Activated T-helper 2 cell treated with anti-CD3 and anti-CD28 coated beads, Interferon-gamma antibody, Interleukin-2, Interleukin-4, amounts not matched to agents 10 μg/mL and 5 μg/mL and 100 μg/mL, durations not matched to agents 14 hours and 24 hours and 36 hours (primary cell): ENCODE data around the gene TXNRD2. TPM values are rescaled to one million over a fixed set of nuclear protein-coding genes. Genes with fewer than 3 reads are reported as not detected.
A peak's percentile ranks its signal among the peaks of the same experiment; 100 is the strongest.

Experiments
- DNase-seq: peaks from one replicate; pipeline ENCODE4 v3.0.0; 2021; ENCODE audit warnings: low spot score
- H3K27ac Mint-ChIP-seq: one replicate; pipeline ENCODE4 v1.8.0; 2021; ENCODE audit warnings: mixed read lengths
- H3K27me3 Mint-ChIP-seq: one replicate; pipeline ENCODE4 v1.8.0; 2021; ENCODE audit warnings: low read depth, mixed read lengths
- H3K36me3 Mint-ChIP-seq: one replicate; pipeline ENCODE4 v1.8.0; 2021; ENCODE audit warnings: low read depth, mixed read lengths
- H3K4me1 Mint-ChIP-seq: one replicate; pipeline ENCODE4 v1.8.0; 2021; ENCODE audit warnings: low read depth, mixed read lengths
- H3K4me3 Mint-ChIP-seq: one replicate; pipeline ENCODE4 v1.8.0; 2021; ENCODE audit warnings: low read depth, mild to moderate bottlenecking, moderate library complexity, mixed read lengths
- H3K9me3 Mint-ChIP-seq: one replicate; pipeline ENCODE4 v1.8.0; 2021; ENCODE audit warnings: mixed read lengths
- intact Hi-C: fragments of 100-400 bp; cut with micrococcal nuclease; formaldehyde crosslinking; loops from one replicate; pipeline ENCODE4 v1.15.1; 2023
- total RNA-seq: library from RNA; stranded (reverse); gene quantifications from 2 replicates; pipeline ENCODE4 v1.2.3, GENCODE V29; 2022

Gene TXNRD2
- total RNA-seq, 1 donor from 2014 or later = 19.9 TPM

DNA sequence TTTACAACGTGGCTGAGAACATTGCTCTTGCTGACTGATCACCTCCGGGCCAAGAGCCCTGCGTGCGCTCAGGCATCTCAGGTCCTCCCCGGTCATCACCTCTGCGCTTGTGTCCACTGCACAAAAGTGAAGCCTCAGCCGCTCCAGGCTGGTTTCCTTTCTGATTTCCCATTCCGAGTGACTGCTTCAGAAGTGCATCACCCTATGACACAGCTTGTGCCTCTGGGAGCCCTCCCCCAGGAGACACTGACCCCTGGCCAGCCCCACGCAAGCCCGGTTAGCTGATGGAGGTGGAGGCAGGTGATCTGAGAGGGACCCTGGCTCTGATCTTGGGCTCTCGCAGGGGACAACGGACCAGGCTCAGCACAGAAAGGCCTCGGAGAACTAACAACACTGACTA, 48.7 kb downstream of the TXNRD2 start:
- no peaks in the 10 kb centered on the region for H3K27me3 Mint-ChIP-seq
- H3K36me3 Mint-ChIP-seq = peaks cover 11% of the 10 kb centered on the region
- no peaks in the 10 kb centered on the region for H3K9me3 Mint-ChIP-seq
- no peak overlapping the region for H3K4me3 Mint-ChIP-seq
- intact Hi-C loops = loop anchor here (1.0 kb wide), 1 partner anchor 39 kb away; the partner anchor contains the start of genes GNB1L and RTL10
- peaks cover 30% of the 10 kb centered on the region for H3K4me1 Mint-ChIP-seq
- no peak for DNase-seq
- H3K27ac Mint-ChIP-seq = peak overlapping the region; percentile 63

DNA sequence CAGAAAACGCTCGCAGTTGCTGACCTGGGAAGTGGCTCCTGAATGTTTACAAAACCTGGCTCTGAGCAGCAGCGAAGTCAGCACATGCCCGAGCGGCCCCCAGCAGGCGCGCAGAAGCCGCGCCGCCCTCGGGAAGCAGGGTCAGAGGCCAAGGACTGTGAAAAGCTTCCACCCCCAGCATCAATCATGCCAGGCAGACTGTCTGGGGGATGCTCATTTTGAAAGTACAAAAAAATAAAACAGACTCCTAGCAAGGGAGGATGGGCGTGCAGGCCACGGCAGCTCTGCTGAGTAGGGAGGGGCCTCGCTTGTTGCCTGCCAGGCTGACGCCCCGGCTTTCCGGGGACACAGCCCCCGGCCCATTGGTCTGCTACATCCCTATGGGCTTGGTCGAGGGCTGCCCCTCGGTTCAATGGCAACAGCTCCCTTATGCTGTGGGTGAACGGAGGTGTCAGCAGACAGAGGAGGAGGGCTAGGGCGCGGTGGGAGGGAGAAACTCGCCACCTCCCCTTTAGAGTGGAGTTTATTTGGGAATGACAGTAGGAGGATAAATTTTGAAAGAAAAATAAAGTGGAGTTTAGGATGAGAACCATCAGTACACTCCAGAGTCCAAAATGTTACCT, 49.2 kb downstream of the TXNRD2 start:
- H3K9me3 Mint-ChIP-seq = no peaks in the 10 kb centered on the region
- intact Hi-C loops = loop anchor here (1.0 kb wide), 1 partner anchor 38 kb away; the partner anchor contains the start of genes GNB1L and RTL10
- H3K27me3 Mint-ChIP-seq = no peaks in the 10 kb centered on the region
- peaks cover 30% of the 10 kb centered on the region for H3K4me1 Mint-ChIP-seq
- peak overlapping the region; percentile 66 for H3K4me3 Mint-ChIP-seq
- H3K36me3 Mint-ChIP-seq = peaks cover 11% of the 10 kb centered on the region
- DNase-seq = peak; percentile 30
- H3K27ac Mint-ChIP-seq = peak overlapping the region; percentile 81

DNA sequence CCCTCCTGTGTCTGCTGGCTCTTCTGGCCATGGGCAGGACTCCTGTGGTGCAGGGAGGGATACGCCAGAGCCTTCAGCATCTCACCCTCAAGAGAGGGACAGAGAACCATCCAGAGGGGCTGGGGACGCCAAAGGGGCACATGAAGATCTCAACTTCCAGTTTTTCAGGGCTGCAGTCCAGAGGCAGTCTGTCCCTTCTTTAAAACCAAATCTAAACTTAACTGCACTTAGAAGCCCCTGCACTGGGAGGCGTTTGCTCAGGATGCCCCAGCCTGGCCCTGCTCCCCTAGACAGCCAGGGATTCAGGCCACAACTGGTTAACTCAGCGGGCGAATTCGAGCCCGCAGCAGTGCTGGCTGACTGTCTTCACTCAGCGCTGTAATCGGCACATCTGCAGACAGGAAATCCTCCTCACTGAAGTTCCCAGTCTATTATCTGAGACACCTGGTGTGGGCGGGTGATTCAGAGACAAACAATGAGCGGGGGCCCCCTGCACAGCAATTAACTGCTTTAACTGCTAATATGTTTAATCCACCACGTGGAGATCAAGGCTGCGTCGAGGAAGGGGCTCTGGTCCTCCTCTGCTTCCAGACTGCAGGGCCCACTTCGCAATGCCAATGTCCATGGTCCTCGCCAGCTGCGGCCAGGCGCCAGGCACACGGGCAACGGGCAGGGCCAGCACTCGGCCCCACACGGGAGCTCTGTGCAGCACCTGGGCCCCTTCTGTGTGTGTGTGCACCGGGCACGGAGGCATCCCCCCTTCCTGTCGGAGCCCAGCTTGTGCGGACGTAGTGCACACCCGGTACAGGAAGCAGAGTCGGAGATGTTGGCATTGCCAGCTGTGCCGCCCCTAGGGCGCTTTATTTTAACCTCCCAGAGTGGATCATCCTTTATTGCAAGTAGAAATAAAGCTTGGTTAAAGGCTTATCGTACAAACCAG, 50.0 kb downstream of the TXNRD2 start:
- Mint-ChIP-seq H3K4me3 (peak overlapping the region; percentile 66), H3K36me3 (peaks cover 11% of the 10 kb centered on the region), H3K27me3 (no peaks in the 10 kb centered on the region), H3K4me1 (peaks cover 35% of the 10 kb centered on the region), H3K9me3 (no peaks in the 10 kb centered on the region), H3K27ac (peak overlapping the region; percentile 81)
- peak; percentile 65 for DNase-seq
- intact Hi-C loops = loop anchor here (1.0 kb wide), 1 partner anchor 37 kb away; the partner anchor contains the start of genes GNB1L and RTL10

DNA sequence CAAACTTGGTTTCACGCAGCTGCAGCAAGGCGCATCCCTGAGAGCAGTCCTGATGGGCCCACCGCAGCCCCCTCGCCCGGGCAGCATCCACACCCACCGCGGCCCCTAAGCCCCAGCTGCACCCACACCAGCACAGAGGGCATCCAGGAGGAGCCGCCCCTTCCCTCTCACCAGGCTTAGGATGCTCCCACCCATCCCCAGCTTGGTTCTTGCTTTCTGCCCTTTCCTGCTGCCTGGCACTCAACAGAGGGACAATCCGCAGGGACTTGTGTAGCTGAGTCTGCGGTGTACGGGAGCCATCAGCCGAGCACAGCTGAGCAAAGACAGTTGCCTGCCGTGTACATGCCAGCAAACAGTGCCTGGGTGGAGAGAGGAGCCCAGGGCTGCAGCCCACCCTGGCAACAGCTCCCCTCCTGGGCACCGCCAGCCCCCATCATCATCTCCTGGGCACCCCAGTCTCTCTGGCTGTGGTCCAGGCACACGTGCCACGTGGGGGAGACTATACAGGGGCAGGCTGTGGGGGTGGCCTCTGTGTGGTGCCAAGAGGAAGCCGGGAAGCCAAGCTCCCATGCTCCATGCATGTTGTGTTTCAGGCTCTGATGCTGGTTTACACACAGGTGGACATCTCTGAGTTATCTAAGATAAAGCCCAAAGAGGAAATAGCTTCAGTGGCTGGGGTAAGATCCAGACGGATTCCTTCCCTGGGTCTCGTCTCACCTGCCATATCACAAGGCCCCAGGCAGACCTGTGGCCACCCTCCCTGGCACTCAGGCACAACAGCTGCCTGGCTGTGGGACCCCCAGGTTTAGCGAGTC, 50.9 kb downstream of the TXNRD2 start:
- no peak for DNase-seq
- Mint-ChIP-seq H3K9me3 (no peaks in the 10 kb centered on the region), H3K36me3 (peaks cover 11% of the 10 kb centered on the region), H3K27me3 (no peaks in the 10 kb centered on the region), H3K4me3 (no peak overlapping the region), H3K4me1 (peaks cover 38% of the 10 kb centered on the region), H3K27ac (no peak overlapping the region)
- intact Hi-C loops = no loop called here

DNA sequence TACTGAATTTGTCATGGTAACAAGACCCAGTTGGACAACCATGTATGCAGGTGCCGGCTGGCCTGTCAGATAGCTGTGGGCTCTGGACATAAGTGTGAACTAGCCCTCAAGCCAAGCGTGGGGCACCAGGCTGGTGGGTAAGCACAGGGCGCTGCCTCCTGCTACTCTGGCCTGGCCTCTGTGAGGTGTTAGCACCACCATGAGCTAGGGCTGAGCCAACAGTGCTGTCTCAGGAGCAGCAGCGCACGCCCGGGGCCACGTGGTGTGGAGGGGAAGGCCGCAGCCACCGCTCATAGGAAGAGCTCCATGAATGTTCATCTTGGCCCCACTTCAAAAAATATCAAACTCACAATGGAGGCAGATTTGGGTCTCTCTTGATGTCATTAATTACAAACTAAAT, 51.7 kb downstream of the TXNRD2 start:
- Mint-ChIP-seq H3K4me1 (peaks cover 40% of the 10 kb centered on the region), H3K27me3 (no peaks in the 10 kb centered on the region), H3K4me3 (no peak overlapping the region), H3K27ac (no peak overlapping the region), H3K36me3 (peaks cover 11% of the 10 kb centered on the region), H3K9me3 (no peaks in the 10 kb centered on the region)
- intact Hi-C loops = no loop called here
- DNase-seq = no peak

DNA sequence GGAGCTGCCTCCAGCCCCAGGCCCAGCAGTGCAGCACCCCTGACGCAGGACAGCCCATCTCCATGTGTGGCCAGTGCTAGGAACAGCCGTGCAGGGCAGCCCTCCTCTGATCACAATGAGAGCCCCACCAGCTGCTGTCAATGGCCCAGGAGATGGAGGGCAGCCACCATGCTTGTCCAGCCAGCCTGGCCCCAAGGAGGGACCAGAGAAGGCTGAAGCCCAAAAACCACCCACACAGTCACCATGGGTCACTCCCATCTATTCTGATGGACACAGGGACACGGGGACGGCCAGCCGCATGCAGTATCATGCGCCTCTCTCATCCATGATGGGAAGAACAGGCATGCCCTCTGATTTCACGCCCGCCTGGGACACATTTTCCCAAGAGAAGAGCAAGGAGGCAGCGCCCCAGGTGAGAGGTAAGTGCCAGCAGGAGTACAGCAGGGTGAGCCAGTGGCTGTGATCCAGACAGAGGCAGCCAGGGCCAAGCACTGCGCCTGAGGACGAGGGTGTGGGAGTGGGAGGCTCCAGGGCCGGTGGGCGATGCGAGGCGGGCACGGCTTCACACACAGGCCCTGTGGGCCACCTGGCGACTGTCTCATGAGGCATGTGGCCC, 53.4 kb downstream of the TXNRD2 start:
- H3K9me3 Mint-ChIP-seq = no peaks in the 10 kb centered on the region
- no peak overlapping the region for H3K4me3 Mint-ChIP-seq
- no peak for DNase-seq
- H3K27me3 Mint-ChIP-seq = no peaks in the 10 kb centered on the region
- no peak overlapping the region for H3K27ac Mint-ChIP-seq
- peaks cover 40% of the 10 kb centered on the region for H3K4me1 Mint-ChIP-seq
- intact Hi-C loops = no loop called here
- H3K36me3 Mint-ChIP-seq = peaks cover 3% of the 10 kb centered on the region

DNA sequence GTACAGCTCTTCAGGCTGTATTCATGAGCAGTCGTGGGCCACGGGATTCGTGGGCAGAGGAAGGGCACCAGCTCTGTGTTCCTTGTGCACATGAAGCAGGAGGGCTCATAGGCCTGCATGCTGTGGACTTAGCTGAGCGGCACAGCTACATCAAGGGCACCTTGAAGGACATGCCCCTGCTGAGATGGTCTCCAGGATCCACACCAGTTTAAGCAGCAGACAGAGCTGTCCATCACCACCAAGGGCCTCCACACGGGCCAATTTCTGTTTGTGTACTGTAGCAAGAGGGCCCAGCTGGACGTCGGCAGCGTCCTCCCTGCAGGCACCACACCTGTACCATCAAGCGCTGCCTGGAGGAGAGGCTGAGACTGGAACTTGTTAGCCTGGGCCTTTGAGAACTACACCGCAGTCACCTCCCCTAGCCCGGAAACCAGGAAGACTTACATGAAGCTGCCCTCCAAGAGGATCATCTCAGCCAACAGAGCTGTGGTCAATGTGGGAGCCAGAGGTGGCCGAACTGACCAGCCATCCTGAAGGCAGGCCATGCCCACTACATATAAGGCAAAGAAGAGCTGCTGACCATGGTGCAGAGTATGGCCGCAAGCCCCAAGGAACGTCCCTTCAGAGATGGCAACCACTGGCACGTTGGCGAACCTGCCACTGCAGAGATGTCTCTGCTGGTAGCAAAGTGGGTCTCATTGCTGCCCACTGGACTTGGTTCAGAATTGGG, 54.2 kb downstream of the TXNRD2 start:
- H3K9me3 Mint-ChIP-seq = no peaks in the 10 kb centered on the region
- H3K36me3 Mint-ChIP-seq = peaks cover 1% of the 10 kb centered on the region
- H3K4me1 Mint-ChIP-seq = peaks cover 35% of the 10 kb centered on the region
- H3K4me3 Mint-ChIP-seq = no peak overlapping the region
- H3K27ac Mint-ChIP-seq = no peak overlapping the region
- no peak for DNase-seq
- intact Hi-C loops = no loop called here
- no peaks in the 10 kb centered on the region for H3K27me3 Mint-ChIP-seq

DNA sequence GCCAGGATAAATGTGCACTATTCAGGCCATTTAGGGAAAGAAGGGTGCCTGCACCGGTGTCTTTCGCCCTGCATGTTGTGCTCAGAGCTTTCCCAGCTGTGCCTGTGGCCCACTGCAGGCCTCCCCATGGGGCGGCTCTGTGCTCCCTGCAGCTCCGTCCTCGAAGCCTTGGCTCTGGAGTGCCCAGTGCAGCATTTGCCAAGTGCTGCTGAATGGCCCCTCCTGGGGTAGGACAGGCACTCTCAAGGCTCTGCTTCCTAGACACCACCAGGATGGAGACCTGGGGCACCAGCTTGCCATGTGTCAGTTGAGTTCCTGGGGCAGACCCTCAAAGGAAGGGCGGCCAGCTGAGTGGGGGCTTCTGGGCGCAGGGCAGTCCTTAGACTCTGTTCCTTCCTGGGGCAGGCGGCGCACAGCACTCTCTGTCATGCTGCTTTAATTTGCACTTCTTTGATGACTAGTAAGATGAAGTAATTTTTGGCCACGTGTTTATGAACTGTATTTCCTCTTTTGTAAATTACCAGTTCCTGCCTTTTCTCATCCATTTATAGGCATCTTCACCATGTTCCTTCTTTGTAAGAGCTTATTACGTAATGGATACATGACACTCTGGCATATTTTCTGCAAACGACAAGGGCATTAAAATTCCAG, 54.9 kb downstream of the TXNRD2 start:
- Mint-ChIP-seq H3K4me1 (peaks cover 28% of the 10 kb centered on the region), H3K27ac (no peak overlapping the region)
- no peak for DNase-seq

DNA sequence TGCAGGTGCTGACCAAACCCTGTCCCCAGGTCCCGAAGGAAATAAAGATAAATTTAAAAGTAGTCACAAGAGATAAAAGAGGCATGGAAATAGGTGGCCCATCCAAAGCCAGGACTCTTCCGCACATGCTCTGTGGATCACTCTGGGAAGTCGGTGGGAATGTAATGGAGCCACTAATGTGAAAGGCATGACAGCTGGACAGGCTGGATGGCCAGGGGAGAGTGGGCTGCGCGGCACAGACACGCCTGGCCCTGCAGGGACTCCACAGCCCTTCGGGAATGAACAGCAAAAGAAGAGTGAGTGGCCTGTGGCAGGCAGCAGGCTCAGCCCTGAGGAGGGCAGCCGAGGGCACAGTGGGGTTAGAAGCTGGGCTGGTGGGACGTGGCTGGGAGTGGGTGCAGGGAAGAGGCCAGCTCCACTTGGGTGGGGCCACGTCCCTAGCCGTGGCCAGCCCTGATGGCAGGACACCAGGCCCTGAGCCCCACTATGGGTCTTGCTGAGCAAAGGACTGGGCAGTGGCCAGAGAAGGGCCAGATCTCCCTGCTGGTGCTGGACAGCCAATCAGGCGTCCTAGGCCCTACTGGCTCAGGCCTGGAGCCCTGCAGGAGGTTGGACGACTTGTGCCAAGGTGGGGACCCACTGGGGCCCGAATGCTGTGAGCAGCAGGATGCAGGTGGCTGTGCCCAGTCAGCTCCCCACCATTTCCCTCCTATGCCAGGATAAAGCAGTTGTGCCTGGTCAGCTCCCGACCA, 55.6 kb downstream of the TXNRD2 start:
- H3K27me3 Mint-ChIP-seq = no peaks in the 10 kb centered on the region
- H3K4me1 Mint-ChIP-seq = peaks cover 21% of the 10 kb centered on the region
- DNase-seq = no peak
- H3K27ac Mint-ChIP-seq = no peak overlapping the region
- no peaks in the 10 kb centered on the region for H3K36me3 Mint-ChIP-seq
- H3K4me3 Mint-ChIP-seq = no peak overlapping the region
- intact Hi-C loops = no loop called here
- H3K9me3 Mint-ChIP-seq = no peaks in the 10 kb centered on the region

More for the DNA sequence above, 54.9 kb downstream of the TXNRD2 start:
- Mint-ChIP-seq H3K9me3 (no peaks in the 10 kb centered on the region), H3K4me3 (no peak overlapping the region), H3K27me3 (no peaks in the 10 kb centered on the region), H3K36me3 (no peaks in the 10 kb centered on the region)
- intact Hi-C loops = no loop called here

DNA sequence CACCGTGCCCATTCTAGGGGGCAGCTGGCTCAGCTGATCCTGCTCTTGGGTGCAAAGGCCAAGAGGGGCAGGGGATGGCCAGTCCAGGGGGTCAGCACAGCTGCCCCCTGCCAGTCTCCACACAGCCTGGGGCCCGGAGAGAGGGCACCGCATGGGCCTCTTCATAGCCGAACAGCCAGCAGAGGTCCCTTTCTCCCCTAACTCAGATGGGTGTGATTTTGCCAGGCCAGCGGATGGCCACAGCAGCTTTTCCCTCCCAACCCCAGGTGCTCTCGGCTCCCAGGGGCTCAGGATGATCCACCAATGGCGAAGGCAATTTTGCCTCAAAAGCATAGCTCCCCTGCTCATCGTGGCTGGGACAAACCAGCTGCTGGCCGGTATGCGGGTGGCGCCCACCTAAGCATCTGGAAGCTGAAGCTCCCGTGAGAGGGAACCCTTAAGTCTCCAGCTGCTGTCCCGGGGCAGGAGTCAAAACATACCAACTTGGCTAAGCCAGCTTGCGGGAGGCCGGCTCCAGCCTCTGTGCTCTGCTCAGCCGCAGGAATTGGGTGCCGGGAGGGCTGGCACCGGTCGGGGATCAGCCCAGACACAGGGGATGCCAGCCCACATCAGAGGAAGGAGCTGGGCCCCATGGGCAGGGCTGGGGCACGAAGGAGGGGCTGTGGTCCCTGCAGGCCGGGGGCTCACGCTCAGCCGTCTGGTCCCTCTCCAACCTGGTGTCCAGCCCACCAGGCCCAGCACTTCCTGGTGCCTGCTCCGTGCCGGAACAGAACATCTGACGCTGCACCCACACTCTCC, 56.5 kb downstream of the TXNRD2 start:
- intact Hi-C loops = no loop called here
- H3K4me3 Mint-ChIP-seq = no peak overlapping the region
- DNase-seq = no peak
- H3K9me3 Mint-ChIP-seq = no peaks in the 10 kb centered on the region
- no peak overlapping the region for H3K27ac Mint-ChIP-seq
- H3K36me3 Mint-ChIP-seq = no peaks in the 10 kb centered on the region
- peaks cover 14% of the 10 kb centered on the region for H3K4me1 Mint-ChIP-seq
- no peaks in the 10 kb centered on the region for H3K27me3 Mint-ChIP-seq
